Measurements from ENCODE around the gene PLA2G4E. TPM values are rescaled to one million over a fixed set of nuclear protein-coding genes. Genes with fewer than 3 reads are reported as not detected.
A peak's percentile ranks its signal among the peaks of the same experiment; 100 is the strongest.

PLA2G4E gene
- polyA plus RNA-seq, 3 donors = not detected

GRCh38 chr15:42038401-42038800 is 17.6 kb upstream of the PLA2G4E start:
- WGBS (ENCODE audit: insufficient coverage) = 98% methylated on average over 5 of the region's 6 CpGs
- no peak overlapping the region for H3K4me3 ChIP-seq (replicated peaks in 1 of 3; ENCODE audit: low read depth in 2 of 3, low read length in 3 of 3)
- H3K9me3 ChIP-seq (replicated peaks in 1 of 2; ENCODE audit: control insufficient read depth in 1 of 2, insufficient read depth in 1 of 2, low read length in 2 of 2) = no peaks in the 10 kb centered on the region
- peak overlapping the region in 1 of 7 donors; percentile 8 for H3K27ac Mint-ChIP-seq
- H3K36me3 ChIP-seq (replicated peaks in 1 of 2; ENCODE audit: control insufficient read depth in 1 of 2, insufficient read depth in 2 of 2, low read length in 2 of 2) = no peaks in the 10 kb centered on the region
- H3K27me3 ChIP-seq (ENCODE audit: control insufficient read depth in 2 of 2, insufficient read depth in 2 of 2, low read length in 2 of 2) = no peaks in the 10 kb centered on the region
- H3K4me3 Mint-ChIP-seq = no peak overlapping the region
- TF ChIP-seq CTCF (IDR thresholded peaks at IDR 0.05) = no peak
- peaks cover 14 to 21% of the 10 kb centered on the region in 2 donors for H3K4me1 ChIP-seq (ENCODE audit: control insufficient read depth in 1 of 2, insufficient read depth in 2 of 2, low read length in 2 of 2)
- H3K9me3 Mint-ChIP-seq = peaks cover 0 to 7% (median 0%) of the 10 kb centered on the region in 7 donors
- H2AFZ ChIP-seq (ENCODE audit: insufficient read depth, low read depth, low read length, poor library complexity, severe bottlenecking) = no peak overlapping the region
- DNase-seq = no peak
- H3K4me2 ChIP-seq (replicated peaks; ENCODE audit: extremely low read depth, low read length, poor library complexity, severe bottlenecking) = no peak overlapping the region
- peaks cover 0 to 3% (median 2%) of the 10 kb centered on the region in 3 donors for H3K27me3 Mint-ChIP-seq (ENCODE audit: low read depth in 3 of 3)
- no peaks in the 10 kb centered on the region for H4K20me1 ChIP-seq (ENCODE audit: insufficient read depth, low read length)
- H3K9ac ChIP-seq (ENCODE audit: insufficient read depth, low read length, poor library complexity, severe bottlenecking) = no peak overlapping the region
- H3K36me3 Mint-ChIP-seq = no peaks in the 10 kb centered on the region
- H3K27ac ChIP-seq (ENCODE audit: low read depth in 1 of 2, low read length in 2 of 2) = no peak overlapping the region
- peaks cover 17% of the 10 kb centered on the region for H3K4me1 Mint-ChIP-seq
- intact Hi-C loops (cut with micrococcal nuclease) = no loop called here
- no peaks in the 10 kb centered on the region for H3K79me2 ChIP-seq (ENCODE audit: insufficient read depth, low read length)

- Histone ChIP-seq H3K27me3 (ENCODE audit: control insufficient read depth in 2 of 2, insufficient read depth in 2 of 2, low read length in 2 of 2) (no peaks in the 10 kb centered on the region), H3K27ac (ENCODE audit: low read depth in 1 of 2, low read length in 2 of 2) (no peak overlapping the region), H3K9ac (ENCODE audit: insufficient read depth, low read length, poor library complexity, severe bottlenecking) (no peak overlapping the region), H3K36me3 (replicated peaks in 1 of 2; ENCODE audit: control insufficient read depth in 1 of 2, insufficient read depth in 2 of 2, low read length in 2 of 2) (no peaks in the 10 kb centered on the region), H2AFZ (ENCODE audit: insufficient read depth, low read depth, low read length, poor library complexity, severe bottlenecking) (no peak overlapping the region), H3K9me3 (replicated peaks in 1 of 2; ENCODE audit: control insufficient read depth in 1 of 2, insufficient read depth in 1 of 2, low read length in 2 of 2) (no peaks in the 10 kb centered on the region), H3K4me1 (ENCODE audit: control insufficient read depth in 1 of 2, insufficient read depth in 2 of 2, low read length in 2 of 2) (peaks cover 14 to 21% of the 10 kb centered on the region in 2 donors), H3K4me3 (replicated peaks in 1 of 3; ENCODE audit: low read depth in 2 of 3, low read length in 3 of 3) (no peak overlapping the region), H3K4me2 (replicated peaks; ENCODE audit: extremely low read depth, low read length, poor library complexity, severe bottlenecking) (no peak overlapping the region), H4K20me1 (ENCODE audit: insufficient read depth, low read length) (no peaks in the 10 kb centered on the region), H3K79me2 (ENCODE audit: insufficient read depth, low read length) (no peaks in the 10 kb centered on the region)
- intact Hi-C loops (cut with micrococcal nuclease) = no loop called here
- WGBS (ENCODE audit: insufficient coverage) = 91% methylated on average over 4 of the region's 8 CpGs
- no peak for DNase-seq
- H3K4me1 Mint-ChIP-seq = peaks cover 17% of the 10 kb centered on the region
- H3K27ac Mint-ChIP-seq = no peak overlapping the region
- H3K4me3 Mint-ChIP-seq = no peak overlapping the region
- peaks cover 0 to 7% (median 0%) of the 10 kb centered on the region in 7 donors for H3K9me3 Mint-ChIP-seq
- peaks cover 0 to 2% (median 1%) of the 10 kb centered on the region in 3 donors for H3K27me3 Mint-ChIP-seq (ENCODE audit: low read depth in 3 of 3)
- TF ChIP-seq CTCF (IDR thresholded peaks at IDR 0.05) = no peak
- no peaks in the 10 kb centered on the region for H3K36me3 Mint-ChIP-seq
These were observed 16.8 kb upstream of the PLA2G4E start for GRCh38 chr15:42037656-42038055.

Measured in CD14-positive monocyte (primary cell).